Measurements from ENCODE around the gene MORF4L1. TPM values are rescaled to one million over a fixed set of nuclear protein-coding genes. Genes with fewer than 3 reads are reported as not detected.
"Not testable (repeated sequence)": the region's sequence is repeated elsewhere in the genome, so short reads cannot be mapped to it uniquely, and the experiment has no call there.

Gene MORF4L1
- total RNA-seq, 6 experiments from 2014 or later, result 86.9 to 126 (median 115) TPM

- Histone ChIP-seq H3K36me3 (no peaks in the 10 kb centered on the region), H3K4me3 (no peak overlapping the region), H3K9me3 (no peaks in the 10 kb centered on the region), H3K4me1 (no peaks in the 10 kb centered on the region), H3K27ac (no peak overlapping the region), H3K27me3 (no peaks in the 10 kb centered on the region)
- DNase-seq (no peak), ATAC-seq (no peak)
- WGBS (ENCODE audit: insufficient coverage, low coverage, low lambda C conversion rate, missing lambda C conversion rate), result 59% methylated on average over 3 of the region's 3 CpGs
- intact Hi-C loops (cut with DNase I), result no loop called here
- no peak for TF ChIP-seq POLR2A (IDR thresholded peaks at IDR 0.05)
- no peak for TF ChIP-seq CTCF (IDR thresholded peaks at IDR 0.05)
Measured at GRCh38 chr15:78842519-78842918, 30.2 kb upstream of the MORF4L1 start.

DNA sequence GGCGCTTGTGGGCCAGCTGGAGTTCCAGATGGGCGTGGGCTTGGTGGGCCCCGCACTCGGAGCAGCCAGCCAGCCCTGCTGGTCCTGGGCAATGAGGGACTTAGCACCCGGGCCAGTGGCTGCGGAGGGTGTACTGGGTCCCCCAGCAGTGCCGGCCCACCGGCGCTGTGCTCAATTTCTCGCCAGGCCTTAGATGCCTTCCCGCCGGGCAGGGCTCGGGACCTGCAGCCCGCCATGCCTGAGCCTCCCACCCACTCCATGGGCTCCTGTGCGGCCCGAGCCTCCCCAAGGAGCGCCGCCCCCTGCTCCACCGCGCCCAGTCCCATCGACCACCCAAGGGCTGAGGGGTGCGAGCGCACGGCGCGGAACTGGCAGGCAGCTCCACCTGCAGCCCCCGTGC lies 25.8 kb upstream of the MORF4L1 start:
- DNase-seq; H3K27me3 ChIP-seq; ATAC-seq; intact Hi-C loops (cut with DNase I); H3K9me3 ChIP-seq; H3K4me1 ChIP-seq; H3K4me3 ChIP-seq; H3K27ac ChIP-seq; H3K36me3 ChIP-seq: not testable (repeated sequence)
- no CpG with 5 or more reads among the region's 27 CpGs for WGBS (ENCODE audit: insufficient coverage, low coverage, low lambda C conversion rate, missing lambda C conversion rate)

- DNase-seq; H3K27me3 ChIP-seq; H3K4me1 ChIP-seq; H3K4me3 ChIP-seq; H3K27ac ChIP-seq; ATAC-seq; intact Hi-C loops (cut with DNase I); H3K36me3 ChIP-seq; H3K9me3 ChIP-seq: not testable (repeated sequence)
- WGBS (ENCODE audit: insufficient coverage, low coverage, low lambda C conversion rate, missing lambda C conversion rate), result 66% methylated on average over 9 of the region's 15 CpGs
Measured at GRCh38 chr15:78847387-78847906, 25.2 kb upstream of the MORF4L1 start.

DNA sequence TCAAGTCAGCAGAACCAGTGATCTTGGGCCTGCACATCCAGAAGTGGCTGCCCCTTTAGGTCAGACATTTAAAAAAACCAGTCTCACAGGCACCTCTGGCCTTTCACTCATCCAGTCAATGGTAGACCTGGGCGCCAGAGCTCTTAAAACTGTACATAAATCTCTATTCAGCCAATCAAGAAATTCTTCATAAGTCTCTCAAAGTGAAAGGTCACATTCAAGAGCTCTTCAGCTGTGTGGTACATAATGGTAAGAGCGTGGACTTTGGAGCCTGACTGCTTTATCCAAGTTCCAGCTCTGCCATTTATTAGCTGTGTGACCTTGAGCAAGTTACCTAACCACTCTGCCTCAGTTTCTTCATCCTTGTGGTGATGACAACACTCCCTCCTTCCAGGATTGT lies 22.3 kb upstream of the MORF4L1 start:
- no peak for TF ChIP-seq POLR2A (IDR thresholded peaks at IDR 0.05)
- TF ChIP-seq CTCF (IDR thresholded peaks at IDR 0.05), result no peak
- Histone ChIP-seq H3K4me3 (no peak overlapping the region), H3K27me3 (no peaks in the 10 kb centered on the region), H3K36me3 (no peaks in the 10 kb centered on the region), H3K4me1 (no peaks in the 10 kb centered on the region), H3K27ac (no peak overlapping the region), H3K9me3 (no peaks in the 10 kb centered on the region)
- DNase-seq, result no peak
- intact Hi-C loops (cut with DNase I), result no loop called here
- 87% methylated on average over 2 of the region's 2 CpGs for WGBS (ENCODE audit: insufficient coverage, low coverage, low lambda C conversion rate, missing lambda C conversion rate)
- no peak for ATAC-seq

DNA sequence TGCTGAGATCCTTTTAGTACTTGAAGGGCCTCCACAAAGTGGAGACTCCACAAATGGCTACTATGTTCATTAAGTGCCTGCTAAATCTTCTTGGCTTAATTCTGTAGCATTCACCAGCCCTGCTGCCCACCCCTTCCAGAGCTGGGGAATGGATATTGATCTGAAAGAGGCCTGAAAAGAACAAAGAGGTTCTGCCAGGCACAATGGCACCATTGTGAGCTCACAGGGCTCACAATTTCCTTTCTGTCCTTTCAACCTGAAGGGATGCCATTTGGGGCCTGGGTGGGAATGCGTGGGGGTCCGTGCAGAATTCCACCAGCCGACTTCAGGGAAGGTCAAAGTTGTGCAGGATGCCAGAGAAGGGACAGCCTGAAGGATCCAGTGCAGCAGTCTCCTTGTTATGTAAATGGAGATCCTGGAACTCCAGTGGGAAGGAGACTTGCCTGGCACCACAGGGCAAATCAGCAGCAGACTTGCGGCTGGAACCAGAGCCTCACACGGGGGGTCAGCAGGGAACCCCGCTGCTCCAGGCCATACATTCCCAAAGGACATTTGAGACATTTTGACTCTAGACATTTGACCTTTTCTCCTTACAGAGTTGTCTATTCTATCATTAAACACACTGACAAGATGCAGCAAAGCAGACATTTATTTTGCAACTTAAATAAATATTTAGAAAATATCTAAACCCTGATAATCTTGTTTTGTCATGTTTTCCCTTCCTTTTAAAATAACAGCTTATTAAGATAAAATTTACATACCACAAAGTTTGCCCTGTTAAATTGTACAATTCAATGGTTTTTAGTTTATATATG lies 21.5 kb upstream of the MORF4L1 start:
- Histone ChIP-seq H3K36me3 (no peaks in the 10 kb centered on the region), H3K27ac (no peak overlapping the region), H3K9me3 (no peaks in the 10 kb centered on the region), H3K4me1 (no peaks in the 10 kb centered on the region), H3K27me3 (no peaks in the 10 kb centered on the region), H3K4me3 (no peak overlapping the region)
- ATAC-seq (no peak), DNase-seq (no peak)
- TF ChIP-seq POLR2A (IDR thresholded peaks at IDR 0.05) (no peak), CTCF (IDR thresholded peaks at IDR 0.05) (no peak)
- intact Hi-C loops (cut with DNase I), result no loop called here
- 25% methylated on average over 6 of the region's 6 CpGs for WGBS (ENCODE audit: insufficient coverage, low coverage, low lambda C conversion rate, missing lambda C conversion rate)
